ENCODE data around the gene EMCN. TPM values are rescaled to one million over a fixed set of nuclear protein-coding genes. Genes with fewer than 3 reads are reported as not detected.

The EMCN gene
- polyA plus RNA-seq, 3 donors, result not detected

DNA sequence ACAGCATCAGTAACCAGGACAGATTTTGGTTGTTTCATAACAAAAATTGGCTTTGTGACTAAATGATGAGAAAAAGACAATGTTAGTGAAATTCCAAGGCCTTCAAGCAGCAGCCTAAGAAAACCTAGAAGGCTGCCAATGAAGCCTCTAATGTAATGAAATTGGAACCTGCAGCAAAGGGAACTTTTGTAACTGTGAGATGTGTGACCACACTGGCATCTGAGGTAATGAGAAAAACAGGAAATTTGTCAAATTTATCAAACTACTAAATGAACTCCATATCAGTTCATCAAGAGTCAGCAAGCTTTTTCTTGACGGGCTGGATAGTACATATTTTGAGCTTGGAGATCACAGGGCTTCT lies 30.4 kb upstream of the EMCN start:
- WGBS (ENCODE audit: insufficient coverage), result no CpG with 5 or more reads among the region's 1 CpG
- intact Hi-C loops (cut with micrococcal nuclease), result no loop called here

DNA sequence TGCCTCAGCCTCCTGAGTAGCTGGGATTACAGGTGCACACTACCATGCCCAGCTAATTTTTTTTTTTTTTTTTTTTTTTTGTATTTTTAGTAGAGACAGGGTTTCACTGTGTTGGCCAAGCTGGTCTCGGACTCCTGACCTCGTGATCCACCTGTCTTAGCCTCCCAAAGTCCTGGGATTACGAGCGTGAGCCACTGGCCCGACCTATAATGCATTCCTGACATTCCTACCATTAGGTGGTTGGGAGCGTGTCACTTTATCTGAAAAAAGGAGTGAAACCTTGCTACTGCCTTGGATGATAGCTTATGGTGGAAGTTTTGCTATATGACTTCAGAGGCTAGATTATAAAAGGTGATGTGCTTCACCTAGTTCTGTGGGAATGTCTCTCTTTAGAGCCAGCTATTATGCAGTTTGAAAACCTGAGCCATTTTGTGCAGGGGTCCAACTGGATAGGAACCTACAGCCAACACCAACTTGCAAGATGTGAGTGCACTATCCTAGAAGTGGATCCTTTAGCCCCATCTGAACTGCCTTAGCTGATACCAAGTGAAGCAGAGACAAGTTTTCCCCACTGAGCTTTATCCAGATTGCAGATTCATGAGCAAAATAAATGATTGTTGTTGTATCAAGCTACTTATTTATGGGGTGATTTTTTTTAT lies 29.8 kb upstream of the EMCN start:
- Histone ChIP-seq H3K27me3 (ENCODE audit: control insufficient read depth in 2 of 2, insufficient read depth in 2 of 2, low read length in 2 of 2) (no peaks in the 10 kb centered on the region), H3K27ac (ENCODE audit: low read depth in 1 of 2, low read length in 2 of 2) (no peak overlapping the region)
- TF ChIP-seq, protein P1, sequence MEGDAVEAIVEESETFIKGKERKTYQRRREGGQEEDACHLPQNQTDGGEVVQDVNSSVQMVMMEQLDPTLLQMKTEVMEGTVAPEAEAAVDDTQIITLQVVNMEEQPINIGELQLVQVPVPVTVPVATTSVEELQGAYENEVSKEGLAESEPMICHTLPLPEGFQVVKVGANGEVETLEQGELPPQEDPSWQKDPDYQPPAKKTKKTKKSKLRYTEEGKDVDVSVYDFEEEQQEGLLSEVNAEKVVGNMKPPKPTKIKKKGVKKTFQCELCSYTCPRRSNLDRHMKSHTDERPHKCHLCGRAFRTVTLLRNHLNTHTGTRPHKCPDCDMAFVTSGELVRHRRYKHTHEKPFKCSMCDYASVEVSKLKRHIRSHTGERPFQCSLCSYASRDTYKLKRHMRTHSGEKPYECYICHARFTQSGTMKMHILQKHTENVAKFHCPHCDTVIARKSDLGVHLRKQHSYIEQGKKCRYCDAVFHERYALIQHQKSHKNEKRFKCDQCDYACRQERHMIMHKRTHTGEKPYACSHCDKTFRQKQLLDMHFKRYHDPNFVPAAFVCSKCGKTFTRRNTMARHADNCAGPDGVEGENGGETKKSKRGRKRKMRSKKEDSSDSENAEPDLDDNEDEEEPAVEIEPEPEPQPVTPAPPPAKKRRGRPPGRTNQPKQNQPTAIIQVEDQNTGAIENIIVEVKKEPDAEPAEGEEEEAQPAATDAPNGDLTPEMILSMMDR (IDR thresholded peaks at IDR 0.05), result no peak

More for the DNA sequence above, 30.4 kb upstream of the EMCN start:
- Histone ChIP-seq H3K36me3 (replicated peaks in 1 of 2; ENCODE audit: control insufficient read depth in 1 of 2, insufficient read depth in 2 of 2, low read length in 2 of 2) (no peaks in the 10 kb centered on the region), H3K4me1 (ENCODE audit: control insufficient read depth in 1 of 2, insufficient read depth in 2 of 2, low read length in 2 of 2) (no peaks in the 10 kb centered on the region), H3K9me3 (replicated peaks in 1 of 2; ENCODE audit: control insufficient read depth in 1 of 2, insufficient read depth in 1 of 2, low read length in 2 of 2) (peaks cover 0 to 3% of the 10 kb centered on the region in 2 donors), H3K4me3 (replicated peaks in 1 of 3; ENCODE audit: low read depth in 2 of 3, low read length in 3 of 3) (no peak overlapping the region), H3K27ac (ENCODE audit: low read depth in 1 of 2, low read length in 2 of 2) (no peak overlapping the region), H2AFZ (ENCODE audit: insufficient read depth, low read depth, low read length, poor library complexity, severe bottlenecking) (no peak overlapping the region), H3K9ac (ENCODE audit: insufficient read depth, low read length, poor library complexity, severe bottlenecking) (no peak overlapping the region), H3K4me2 (replicated peaks; ENCODE audit: extremely low read depth, low read length, poor library complexity, severe bottlenecking) (no peak overlapping the region), H3K27me3 (ENCODE audit: control insufficient read depth in 2 of 2, insufficient read depth in 2 of 2, low read length in 2 of 2) (no peaks in the 10 kb centered on the region), H4K20me1 (ENCODE audit: insufficient read depth, low read length) (no peaks in the 10 kb centered on the region), H3K79me2 (ENCODE audit: insufficient read depth, low read length) (no peaks in the 10 kb centered on the region)
- Mint-ChIP-seq H3K27me3 (ENCODE audit: low read depth in 3 of 3) (no peaks in the 10 kb centered on the region), H3K27ac (no peak overlapping the region), H3K36me3 (no peaks in the 10 kb centered on the region), H3K4me1 (peaks cover 3% of the 10 kb centered on the region), H3K9me3 (peaks cover 0 to 6% (median 2%) of the 10 kb centered on the region in 7 donors), H3K4me3 (no peak overlapping the region)
- TF ChIP-seq, protein P1 (IDR thresholded peaks at IDR 0.05), result no peak
- DNase-seq, result no peak

More for the DNA sequence above, 29.8 kb upstream of the EMCN start:
- no peak for DNase-seq
- no peaks in the 10 kb centered on the region for H3K36me3 ChIP-seq (replicated peaks in 1 of 2; ENCODE audit: control insufficient read depth in 1 of 2, insufficient read depth in 2 of 2, low read length in 2 of 2)
- Mint-ChIP-seq H3K27ac (no peak overlapping the region), H3K9me3 (peaks cover 0 to 6% (median 2%) of the 10 kb centered on the region in 7 donors), H3K4me1 (peaks cover 3% of the 10 kb centered on the region), H3K36me3 (no peaks in the 10 kb centered on the region), H3K4me3 (no peak overlapping the region), H3K27me3 (ENCODE audit: low read depth in 3 of 3) (no peaks in the 10 kb centered on the region)
- no peak overlapping the region for H3K9ac ChIP-seq (ENCODE audit: insufficient read depth, low read length, poor library complexity, severe bottlenecking)
- H4K20me1 ChIP-seq (ENCODE audit: insufficient read depth, low read length), result no peaks in the 10 kb centered on the region
- intact Hi-C loops (cut with micrococcal nuclease), result no loop called here
- WGBS (ENCODE audit: insufficient coverage), result no CpG with 5 or more reads among the region's 6 CpGs
- no peak overlapping the region for H3K4me3 ChIP-seq (replicated peaks in 1 of 3; ENCODE audit: low read depth in 2 of 3, low read length in 3 of 3)
- no peaks in the 10 kb centered on the region for H3K79me2 ChIP-seq (ENCODE audit: insufficient read depth, low read length)
- no peak overlapping the region for H3K4me2 ChIP-seq (replicated peaks; ENCODE audit: extremely low read depth, low read length, poor library complexity, severe bottlenecking)
- no peak overlapping the region for H2AFZ ChIP-seq (ENCODE audit: insufficient read depth, low read depth, low read length, poor library complexity, severe bottlenecking)
- no peaks in the 10 kb centered on the region for H3K4me1 ChIP-seq (ENCODE audit: control insufficient read depth in 1 of 2, insufficient read depth in 2 of 2, low read length in 2 of 2)
- peaks cover 0 to 3% of the 10 kb centered on the region in 2 donors for H3K9me3 ChIP-seq (replicated peaks in 1 of 2; ENCODE audit: control insufficient read depth in 1 of 2, insufficient read depth in 1 of 2, low read length in 2 of 2)

Data from CD14-positive monocyte (primary cell).